ENCODE data around the gene SELENOO. TPM values are rescaled to one million over a fixed set of nuclear protein-coding genes. Genes with fewer than 3 reads are reported as not detected.
A peak's percentile ranks its signal among the peaks of the same experiment; 100 is the strongest.

The SELENOO gene
- total and polyA plus RNA-seq, 3 experiments from 2014 or later: 6.1 to 25.9 (median 22.3) TPM

- CTCF ChIA-PET: no interaction called here
- Mint-ChIP-seq H3K9me3 (no peaks in the 10 kb centered on the region), H3K36me3 (peaks cover 3 to 89% (median 7%) of the 10 kb centered on the region in 3 donors)
Observed at GRCh38 chr22:50222508-50222907, 21.7 kb downstream of the SELENOO start.

DNA sequence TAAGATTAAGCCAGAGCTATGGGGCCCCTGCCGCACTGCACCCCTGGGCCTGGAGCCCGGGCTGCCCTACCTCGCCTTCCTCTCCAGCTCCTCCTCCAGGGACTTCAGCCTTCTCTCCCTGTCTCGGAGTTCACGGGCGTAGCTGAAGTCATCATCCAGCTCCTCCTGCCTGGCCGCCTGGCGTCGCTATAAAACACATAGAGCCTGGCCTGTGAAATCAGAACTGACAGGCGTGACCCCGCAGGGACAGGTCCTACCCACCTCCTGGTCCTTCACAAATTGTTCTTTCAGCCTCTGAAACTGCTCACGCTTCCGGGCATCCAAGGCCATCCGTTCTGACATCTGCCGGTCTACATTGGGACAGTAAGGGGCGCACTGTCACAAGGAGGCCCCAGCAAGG lies 23.3 kb downstream of the SELENOO start:
- CTCF ChIA-PET: interaction anchor here (0.7 kb wide), 1 partner anchor 76 kb away, joined by 3 read pairs; no protein-coding TSS in a partner anchor
- Mint-ChIP-seq H3K36me3 (peaks cover 3 to 87% (median 7%) of the 10 kb centered on the region in 3 donors), H3K9me3 (no peaks in the 10 kb centered on the region), H3K27me3 (no peaks in the 10 kb centered on the region), H3K27ac (peak overlapping the region in 1 of 8 donors; percentile 22), H3K4me1 (peaks cover 0 to 2% (median 0%) of the 10 kb centered on the region in 3 donors), H3K4me3 (no peak overlapping the region)
- no peaks in the 10 kb centered on the region for H3K9me3 ChIP-seq (ENCODE audit: low read length)
- H3K27ac ChIP-seq (ENCODE audit: low read depth, low read length): no peak overlapping the region
- POLR2A ChIA-PET: no interaction called here
- peaks cover 44% of the 10 kb centered on the region for H3K36me3 ChIP-seq (ENCODE audit: insufficient read depth, low read length)
- no peak for DNase-seq
- no peak overlapping the region for H3K4me3 ChIP-seq (ENCODE audit: low read length)
- H3K4me1 ChIP-seq (ENCODE audit: insufficient read depth, low read length): no peaks in the 10 kb centered on the region
- no peaks in the 10 kb centered on the region for H3K27me3 ChIP-seq (ENCODE audit: insufficient read depth, low read length, poor library complexity, severe bottlenecking)

More at GRCh38 chr22:50222508-50222907, 21.7 kb downstream of the SELENOO start:
- Mint-ChIP-seq H3K27ac (peak overlapping the region in 1 of 8 donors; percentile 14), H3K4me1 (no peaks in the 10 kb centered on the region), H3K27me3 (no peaks in the 10 kb centered on the region), H3K4me3 (no peak overlapping the region)
- no peaks in the 10 kb centered on the region for H3K9me3 ChIP-seq (ENCODE audit: low read length)
- no peak overlapping the region for H3K4me3 ChIP-seq (ENCODE audit: low read length)
- no peak overlapping the region for H3K27ac ChIP-seq (ENCODE audit: low read depth, low read length)
- no peaks in the 10 kb centered on the region for H3K4me1 ChIP-seq (ENCODE audit: insufficient read depth, low read length)
- POLR2A ChIA-PET: no interaction called here
- H3K27me3 ChIP-seq (ENCODE audit: insufficient read depth, low read length, poor library complexity, severe bottlenecking): no peaks in the 10 kb centered on the region
- H3K36me3 ChIP-seq (ENCODE audit: insufficient read depth, low read length): peaks cover 43% of the 10 kb centered on the region
- DNase-seq: no peak

GRCh38 chr22:50225200-50225969 lies 24.6 kb downstream of the SELENOO start:
- Mint-ChIP-seq H3K4me1 (peaks cover 0 to 5% (median 4%) of the 10 kb centered on the region in 3 donors), H3K9me3 (no peaks in the 10 kb centered on the region), H3K27ac (no peak overlapping the region), H3K4me3 (no peak overlapping the region), H3K36me3 (peaks cover 3 to 85% (median 9%) of the 10 kb centered on the region in 3 donors), H3K27me3 (no peaks in the 10 kb centered on the region)
- no peak overlapping the region for H3K4me3 ChIP-seq (ENCODE audit: low read length)
- ChIA-PET CTCF (interaction anchor here (1.8 kb wide), 1 partner anchor 16 kb away, joined by 8 read pairs; no protein-coding TSS in a partner anchor), POLR2A (no interaction called here)
- no peaks in the 10 kb centered on the region for H3K27me3 ChIP-seq (ENCODE audit: insufficient read depth, low read length, poor library complexity, severe bottlenecking)
- no peak overlapping the region for H3K27ac ChIP-seq (ENCODE audit: low read depth, low read length)
- H3K4me1 ChIP-seq (ENCODE audit: insufficient read depth, low read length): no peaks in the 10 kb centered on the region
- no peaks in the 10 kb centered on the region for H3K9me3 ChIP-seq (ENCODE audit: low read length)
- DNase-seq: no peak
- peaks cover 50% of the 10 kb centered on the region for H3K36me3 ChIP-seq (ENCODE audit: insufficient read depth, low read length)

- Mint-ChIP-seq H3K4me1 (peaks cover 0 to 5% (median 4%) of the 10 kb centered on the region in 3 donors), H3K4me3 (no peak overlapping the region), H3K27me3 (no peaks in the 10 kb centered on the region), H3K27ac (no peak overlapping the region), H3K9me3 (no peaks in the 10 kb centered on the region), H3K36me3 (peaks cover 3 to 76% (median 9%) of the 10 kb centered on the region in 3 donors)
- Histone ChIP-seq H3K4me3 (ENCODE audit: low read length) (no peak overlapping the region), H3K9me3 (ENCODE audit: low read length) (no peaks in the 10 kb centered on the region), H3K27ac (ENCODE audit: low read depth, low read length) (no peak overlapping the region), H3K4me1 (ENCODE audit: insufficient read depth, low read length) (no peaks in the 10 kb centered on the region), H3K27me3 (ENCODE audit: insufficient read depth, low read length, poor library complexity, severe bottlenecking) (no peaks in the 10 kb centered on the region), H3K36me3 (ENCODE audit: insufficient read depth, low read length) (peaks cover 45% of the 10 kb centered on the region)
- POLR2A ChIA-PET: no interaction called here
- no peak for DNase-seq
- CTCF ChIA-PET: interaction anchor here (1.8 kb wide), 1 partner anchor 15 kb away, joined by 8 read pairs; no protein-coding TSS in a partner anchor
Observed at GRCh38 chr22:50226063-50226874, 25.5 kb downstream of the SELENOO start.

DNA sequence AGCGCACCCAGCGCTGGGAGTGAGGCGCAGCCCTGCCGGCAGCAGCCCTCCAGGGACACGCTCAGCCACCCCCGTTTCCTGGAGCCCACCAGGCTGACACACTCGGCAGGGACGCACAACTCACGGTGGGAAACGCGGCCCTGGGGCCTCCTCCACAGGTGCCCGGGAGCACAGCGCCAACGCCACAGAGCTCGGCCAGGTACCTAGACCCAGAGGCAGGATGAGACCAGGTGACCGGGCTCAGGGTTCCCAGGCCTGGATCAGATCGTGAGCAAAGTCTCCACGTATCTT lies 26.0 kb downstream of the SELENOO start:
- CTCF ChIA-PET: interaction anchor here (1.8 kb wide), 1 partner anchor 15 kb away, joined by 8 read pairs; no protein-coding TSS in a partner anchor
- H3K9me3 ChIP-seq (ENCODE audit: low read length): no peaks in the 10 kb centered on the region
- no peaks in the 10 kb centered on the region for H3K4me1 ChIP-seq (ENCODE audit: insufficient read depth, low read length)
- Mint-ChIP-seq H3K9me3 (no peaks in the 10 kb centered on the region), H3K27ac (no peak overlapping the region), H3K4me1 (peaks cover 0 to 5% (median 4%) of the 10 kb centered on the region in 3 donors), H3K36me3 (peaks cover 3 to 72% (median 9%) of the 10 kb centered on the region in 3 donors), H3K4me3 (no peak overlapping the region), H3K27me3 (no peaks in the 10 kb centered on the region)
- no peak overlapping the region for H3K4me3 ChIP-seq (ENCODE audit: low read length)
- POLR2A ChIA-PET: no interaction called here
- no peaks in the 10 kb centered on the region for H3K27me3 ChIP-seq (ENCODE audit: insufficient read depth, low read length, poor library complexity, severe bottlenecking)
- DNase-seq: no peak
- H3K36me3 ChIP-seq (ENCODE audit: insufficient read depth, low read length): peaks cover 39% of the 10 kb centered on the region
- no peak overlapping the region for H3K27ac ChIP-seq (ENCODE audit: low read depth, low read length)

DNA sequence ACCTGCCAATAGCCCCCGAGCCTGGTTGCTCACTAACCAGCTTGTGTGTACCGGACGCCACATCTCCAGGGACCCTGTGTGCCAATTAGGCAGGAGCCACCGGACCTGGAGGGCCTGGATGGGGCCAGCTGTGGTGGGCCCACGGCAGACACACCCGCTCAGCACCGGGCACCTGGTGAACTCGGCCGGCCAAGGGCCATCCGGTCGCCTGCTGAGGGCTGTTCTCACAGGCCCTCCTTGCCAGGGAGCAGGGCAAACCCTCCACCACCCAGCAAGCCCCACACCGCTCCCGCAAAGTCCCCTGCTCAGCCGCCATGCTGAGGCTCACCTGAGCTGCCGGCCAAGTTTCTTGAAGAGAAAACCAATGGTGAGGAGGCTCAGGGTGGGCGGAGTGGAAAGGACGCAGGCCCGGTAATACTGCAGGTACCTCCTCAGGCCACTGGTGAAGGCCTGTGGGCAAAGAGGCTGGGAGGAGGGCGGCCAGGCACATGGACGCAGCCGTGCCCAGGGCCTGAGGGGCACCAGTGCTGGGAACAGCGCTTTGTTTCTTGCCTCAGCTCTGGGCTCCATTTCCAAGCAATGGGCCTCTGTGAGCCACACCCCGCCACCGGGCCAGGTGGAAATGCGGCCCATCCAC lies 26.9 kb downstream of the SELENOO start:
- H3K27me3 Mint-ChIP-seq: no peaks in the 10 kb centered on the region
- H3K36me3 ChIP-seq (ENCODE audit: insufficient read depth, low read length): peaks cover 31% of the 10 kb centered on the region
- no peaks in the 10 kb centered on the region for H3K9me3 ChIP-seq (ENCODE audit: low read length)
- H3K4me1 Mint-ChIP-seq: peaks cover 0 to 5% (median 4%) of the 10 kb centered on the region in 3 donors
- H3K27ac Mint-ChIP-seq: no peak overlapping the region
- no peaks in the 10 kb centered on the region for H3K27me3 ChIP-seq (ENCODE audit: insufficient read depth, low read length, poor library complexity, severe bottlenecking)
- H3K4me3 Mint-ChIP-seq: no peak overlapping the region
- ChIA-PET POLR2A (no interaction called here), CTCF (interaction anchor here (1.1 to 1.2 kb wide), 2 partner anchors 16 to 79 kb away, joined by 4 read pairs; no protein-coding TSS in a partner anchor)
- no peak for DNase-seq
- no peaks in the 10 kb centered on the region for H3K9me3 Mint-ChIP-seq
- H3K36me3 Mint-ChIP-seq: peaks cover 3 to 72% (median 9%) of the 10 kb centered on the region in 3 donors
- no peak overlapping the region for H3K27ac ChIP-seq (ENCODE audit: low read depth, low read length)
- H3K4me3 ChIP-seq (ENCODE audit: low read length): no peak overlapping the region
- no peaks in the 10 kb centered on the region for H3K4me1 ChIP-seq (ENCODE audit: insufficient read depth, low read length)

GRCh38 chr22:50228366-50228765 lies 27.6 kb downstream of the SELENOO start:
- H3K27ac Mint-ChIP-seq: peak overlapping the region in 1 of 8 donors; percentile 36
- ChIA-PET CTCF (interaction anchor here (1.1 to 1.2 kb wide), 2 partner anchors 15 to 79 kb away, joined by 4 read pairs; no protein-coding TSS in a partner anchor), POLR2A (no interaction called here)
- H3K9me3 Mint-ChIP-seq: no peaks in the 10 kb centered on the region
- Histone ChIP-seq H3K36me3 (ENCODE audit: insufficient read depth, low read length) (peaks cover 25% of the 10 kb centered on the region), H3K9me3 (ENCODE audit: low read length) (no peaks in the 10 kb centered on the region), H3K27me3 (ENCODE audit: insufficient read depth, low read length, poor library complexity, severe bottlenecking) (no peaks in the 10 kb centered on the region), H3K27ac (ENCODE audit: low read depth, low read length) (no peak overlapping the region), H3K4me3 (ENCODE audit: low read length) (no peak overlapping the region), H3K4me1 (ENCODE audit: insufficient read depth, low read length) (no peaks in the 10 kb centered on the region)
- no peaks in the 10 kb centered on the region for H3K27me3 Mint-ChIP-seq
- H3K4me3 Mint-ChIP-seq: no peak overlapping the region
- H3K36me3 Mint-ChIP-seq: peaks cover 0 to 72% (median 12%) of the 10 kb centered on the region in 3 donors
- DNase-seq: no peak
- peaks cover 0 to 5% (median 4%) of the 10 kb centered on the region in 3 donors for H3K4me1 Mint-ChIP-seq

Data from CD8-positive, alpha-beta memory T cell (primary cell).